Hematopoietic multipotent progenitor cell treated with erythropoietin and hydrocortisone succinate and interleukin-3 and kit ligand, for 17 days (in vitro differentiated cells): ENCODE data around the gene LRRC31.

ENCODE experiments used
- DNase-seq: peaks from one replicate; pipeline ENCODE4 v3.0.0-alpha.2; 2015; ENCODE audit warnings: low spot score

The LRRC31 gene

DNA sequence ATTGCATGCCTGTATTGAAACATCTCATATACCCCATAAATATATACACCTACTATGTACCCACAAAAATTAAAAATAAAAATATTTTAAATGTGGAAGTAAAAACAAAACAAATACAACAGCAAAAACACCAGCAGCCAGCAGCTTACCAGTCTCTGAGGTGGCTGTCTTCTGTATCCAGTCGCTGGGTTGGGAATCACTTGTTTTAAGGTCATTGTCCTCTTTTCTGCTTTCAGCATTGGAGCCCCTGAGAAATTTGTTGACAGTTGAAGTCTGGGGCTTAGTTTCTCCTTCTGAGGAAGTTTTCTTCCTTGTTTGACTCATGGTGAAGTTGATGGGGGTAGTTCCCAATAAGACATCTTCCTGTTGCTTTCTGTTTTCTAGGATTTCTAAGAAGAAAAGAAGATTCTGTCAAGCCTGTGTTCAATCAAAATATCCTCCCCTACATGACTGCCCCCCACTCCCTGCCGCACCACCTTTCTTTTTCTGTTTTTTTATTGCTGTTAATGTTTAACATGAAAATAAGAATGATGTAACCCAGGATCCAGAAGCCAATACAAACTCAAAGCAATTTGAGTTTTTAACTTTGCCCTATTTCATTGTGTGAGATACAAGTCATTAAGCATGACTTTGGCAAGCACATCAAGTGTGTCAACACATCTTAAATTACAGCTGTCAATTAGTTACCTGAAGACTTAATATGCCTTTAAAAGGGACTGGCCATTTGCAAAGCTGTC, at the start of gene LRRC31:
Gene LRRC31, minus strand, starts transcription at position 452 of the 737 bp plus-strand sequence. Its CDS starts 128 bp downstream, at position 324.
- no peak for DNase-seq

DNA sequence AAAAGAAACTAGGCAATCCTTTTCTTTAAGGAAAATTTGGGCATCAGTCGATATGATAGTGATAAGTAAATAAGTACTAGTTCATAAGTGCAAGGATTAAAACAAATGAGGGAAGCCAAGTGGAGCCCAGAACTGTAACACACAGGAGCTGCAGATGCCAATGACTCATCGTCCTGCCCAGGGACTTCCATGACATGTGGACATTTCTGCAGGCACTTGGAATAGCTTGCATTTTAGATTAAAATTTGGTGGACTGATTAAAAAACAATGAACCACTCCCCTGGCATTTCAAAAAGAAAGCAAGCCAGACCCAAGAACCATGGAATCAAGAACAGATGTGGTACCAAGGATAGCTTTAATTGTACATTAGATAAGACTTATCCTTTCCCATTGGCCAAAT, 44.6 kb upstream of the LRRC31 start:
- DNase-seq = no peak

DNA sequence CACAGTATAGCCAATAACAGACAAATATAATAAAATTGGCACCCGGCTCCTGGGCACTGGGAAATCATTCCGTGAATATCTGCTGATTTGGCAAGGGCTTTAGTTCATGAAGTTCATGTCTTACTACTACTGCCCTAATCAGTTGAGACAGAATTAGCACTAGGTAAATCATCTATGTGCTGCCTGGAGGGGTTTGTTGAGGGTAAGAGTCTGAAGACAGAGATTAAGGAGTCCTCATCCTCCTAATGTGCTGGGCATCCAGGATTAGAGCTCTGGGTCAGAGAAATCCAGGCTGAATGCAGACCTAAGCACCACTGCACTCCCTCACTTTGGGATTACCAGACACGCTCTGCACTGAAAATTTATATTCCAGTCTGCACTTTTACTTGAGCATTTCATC, 43.6 kb upstream of the LRRC31 start:
- no peak for DNase-seq

DNA sequence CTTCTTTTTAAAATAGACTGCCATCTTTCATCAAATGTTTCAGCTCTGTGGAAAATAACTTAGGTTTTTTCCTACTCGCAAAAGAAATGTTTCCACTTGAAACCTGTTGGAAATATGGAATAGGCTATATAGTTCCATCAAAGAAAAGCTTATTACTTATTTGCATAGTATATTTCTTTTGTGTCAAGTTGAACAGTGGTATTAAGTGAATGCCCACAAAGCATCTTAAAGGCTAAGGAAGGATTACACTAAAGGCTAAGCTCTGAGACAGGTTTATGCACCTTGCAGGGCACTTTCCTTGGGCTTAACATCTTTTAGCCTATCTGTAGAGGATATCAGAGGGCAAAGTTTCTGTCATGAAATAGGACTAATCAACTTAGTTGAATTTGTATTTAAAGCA, 41.5 kb upstream of the LRRC31 start, which contains the start of gene SAMD7:
Gene SAMD7, plus strand, starts transcription at position 301 of the 400 bp plus-strand sequence. CDS start 7,927 bp downstream, outside the sequence.
- no peak for DNase-seq

DNA sequence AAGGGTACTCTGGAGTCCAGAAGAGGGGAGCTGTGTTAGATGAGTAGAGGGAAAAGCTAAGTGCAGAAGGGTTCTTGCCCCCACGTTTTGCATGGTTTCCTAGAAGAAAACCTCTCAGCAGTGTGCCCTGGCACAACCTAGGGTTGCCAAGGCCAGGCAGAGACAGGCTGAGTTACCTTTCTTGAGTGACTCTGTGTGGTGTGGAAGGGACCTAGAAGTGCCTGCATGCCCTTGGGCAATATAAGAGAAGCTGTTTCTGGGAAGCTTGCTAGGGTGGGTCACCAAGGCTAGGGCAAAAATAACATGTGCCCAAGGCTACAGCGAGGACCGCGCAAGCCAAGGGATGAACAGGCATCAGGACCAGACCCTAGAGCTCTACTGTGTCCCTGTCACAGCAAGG, 38.2 kb upstream of the LRRC31 start:
- no peak for DNase-seq

DNA sequence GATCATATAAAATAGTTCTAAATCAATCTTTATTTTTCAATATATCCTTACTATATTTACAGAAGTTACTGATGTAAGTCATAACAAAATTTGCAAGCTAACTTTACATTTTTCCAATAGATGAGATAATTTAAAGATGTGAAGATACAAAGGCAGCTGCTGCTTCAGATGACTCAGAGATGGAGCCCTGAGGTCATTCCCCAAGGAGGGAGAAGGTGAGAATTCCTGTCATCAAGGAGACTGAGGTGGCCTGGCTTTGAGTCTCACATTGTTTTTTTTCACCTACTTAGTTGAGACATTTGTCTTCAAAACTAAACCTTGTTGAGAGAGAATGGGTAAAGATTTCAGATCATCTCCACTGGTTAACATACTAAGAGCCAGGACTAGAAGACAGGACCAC, 37.7 kb upstream of the LRRC31 start:
- no peak for DNase-seq

DNA sequence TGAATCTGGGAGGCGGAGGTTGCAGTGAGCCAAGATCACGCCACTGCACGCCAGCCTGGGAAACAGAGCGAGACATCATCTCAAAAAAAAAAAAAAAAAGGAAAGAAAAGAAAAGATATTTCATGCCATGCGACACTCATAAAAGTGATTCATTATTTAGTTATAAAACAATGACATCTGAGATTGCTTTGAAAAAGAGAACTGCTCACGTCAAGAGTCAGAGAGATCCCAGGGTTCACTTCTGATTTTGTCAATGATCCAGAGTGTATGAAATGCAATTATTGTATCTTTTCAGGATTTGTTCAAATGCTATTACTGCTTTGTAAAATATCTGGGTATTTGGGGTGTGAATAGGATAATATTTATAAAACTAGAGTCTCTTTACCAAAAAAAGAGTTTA, 35.7 kb upstream of the LRRC31 start:
- no peak for DNase-seq

DNA sequence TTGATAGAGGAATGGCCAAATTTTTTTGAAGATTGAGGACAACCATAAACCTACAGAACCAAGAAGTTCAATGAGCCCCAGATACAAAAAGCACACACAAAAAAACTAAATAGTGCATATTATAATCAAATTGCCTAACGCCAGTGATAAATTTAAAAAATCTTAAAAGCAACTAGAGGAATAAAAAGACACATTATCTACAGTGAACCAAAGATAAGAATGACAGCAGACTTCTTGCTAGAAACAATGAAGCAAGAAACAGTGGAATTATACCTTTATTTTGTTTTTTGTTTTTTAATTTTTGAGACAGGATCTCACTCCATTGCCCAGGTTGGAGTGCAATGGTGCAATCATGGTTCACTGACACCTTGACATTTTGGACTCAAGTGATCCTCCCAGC, 31.7 kb upstream of the LRRC31 start:
- no peak for DNase-seq

DNA sequence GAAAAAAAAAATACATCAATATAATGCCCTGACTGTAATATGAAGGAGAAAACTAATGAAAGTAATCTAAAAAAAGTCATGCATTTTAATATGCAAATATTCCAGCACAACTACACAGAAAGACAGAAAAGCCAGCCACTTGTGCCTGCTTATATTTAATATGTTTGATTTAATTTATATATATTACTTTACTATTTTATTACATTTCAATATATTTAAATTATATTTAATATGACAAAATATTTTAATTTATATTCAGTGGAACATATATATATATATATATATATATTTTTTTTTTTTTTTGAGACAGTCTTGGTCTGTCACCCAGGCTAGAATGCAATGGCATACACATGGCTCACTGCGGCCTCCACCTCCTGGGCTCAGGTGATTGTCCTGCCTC, 27.5 kb upstream of the LRRC31 start:
- no peak for DNase-seq

DNA sequence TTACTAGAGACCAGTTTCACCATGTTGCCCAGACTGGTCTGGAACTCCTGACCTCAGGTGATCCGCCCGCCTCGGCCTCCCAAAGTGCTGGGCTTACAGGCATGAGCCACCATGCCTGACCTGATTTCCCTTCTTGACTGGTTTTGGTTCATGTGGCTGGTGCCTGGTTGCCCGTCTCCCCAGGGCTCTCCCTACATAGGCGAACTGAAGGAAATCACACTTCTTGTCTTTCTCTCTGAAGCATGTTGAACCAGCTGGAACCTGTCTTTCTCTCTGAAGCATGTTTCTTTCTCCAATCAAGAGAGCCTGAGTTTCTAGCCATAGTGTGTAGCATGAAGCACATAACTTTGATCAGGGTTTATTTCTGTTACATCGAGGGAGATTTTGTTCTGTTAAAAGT, 25.3 kb upstream of the LRRC31 start:
- no peak for DNase-seq

DNA sequence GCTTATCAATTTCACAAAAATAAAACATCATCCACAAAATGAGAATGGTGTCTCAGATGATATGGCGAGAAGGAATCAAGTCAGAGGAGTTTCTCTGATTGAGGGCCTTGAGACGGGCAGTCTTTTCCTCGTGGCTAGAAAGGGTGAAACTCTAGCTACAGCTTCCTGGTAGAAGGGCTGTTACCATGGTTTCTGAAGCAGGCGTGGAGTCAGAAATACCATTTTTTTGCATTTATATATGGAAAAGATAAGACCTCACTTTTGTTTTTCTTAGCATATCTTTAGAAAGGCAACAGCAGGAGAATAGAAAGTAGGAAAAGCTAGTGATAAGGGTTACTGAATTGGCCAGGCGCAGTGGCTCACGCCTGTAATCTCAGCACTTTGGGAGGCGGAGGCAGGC, 24.4 kb upstream of the LRRC31 start:
- DNase-seq = no peak

DNA sequence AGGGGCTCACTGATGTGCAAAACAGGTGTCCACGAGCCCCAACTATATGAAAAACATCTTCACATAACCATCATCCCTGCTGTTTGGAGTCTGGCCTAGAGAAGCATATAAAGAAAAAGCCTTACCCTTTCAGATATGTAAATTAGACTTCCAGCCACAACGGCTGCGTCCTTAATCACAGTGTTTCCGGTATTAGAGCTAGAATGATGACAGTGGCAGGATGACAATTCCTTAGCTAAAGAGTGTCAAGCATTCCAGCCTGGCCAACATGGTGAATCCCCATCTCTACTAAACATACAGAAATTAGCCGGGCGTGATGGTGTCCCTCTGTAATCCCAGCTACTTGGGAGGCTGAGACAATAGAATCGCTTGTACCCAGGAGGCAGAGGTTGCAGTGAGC, 22.2 kb upstream of the LRRC31 start:
- DNase-seq = no peak

DNA sequence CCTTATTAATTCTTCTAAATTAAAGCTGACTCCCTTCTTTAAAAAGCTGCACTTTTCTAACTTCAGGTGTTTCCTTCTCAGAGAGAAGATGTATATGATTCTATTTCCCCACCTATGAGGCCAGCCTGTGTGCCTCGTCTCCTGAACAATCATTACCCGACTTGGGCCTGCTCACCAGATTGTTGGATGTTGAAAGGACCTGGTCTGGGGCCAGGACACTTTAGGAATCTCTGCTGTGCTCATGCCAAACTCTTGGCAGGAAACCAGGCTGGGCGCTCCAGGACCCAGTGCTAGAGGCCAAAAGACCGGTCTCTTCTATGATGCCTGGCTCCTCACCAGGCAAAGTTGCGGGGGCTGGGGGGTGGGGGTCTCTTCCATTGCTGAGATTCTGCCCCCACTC, 16.9 kb upstream of the LRRC31 start:
- no peak for DNase-seq

DNA sequence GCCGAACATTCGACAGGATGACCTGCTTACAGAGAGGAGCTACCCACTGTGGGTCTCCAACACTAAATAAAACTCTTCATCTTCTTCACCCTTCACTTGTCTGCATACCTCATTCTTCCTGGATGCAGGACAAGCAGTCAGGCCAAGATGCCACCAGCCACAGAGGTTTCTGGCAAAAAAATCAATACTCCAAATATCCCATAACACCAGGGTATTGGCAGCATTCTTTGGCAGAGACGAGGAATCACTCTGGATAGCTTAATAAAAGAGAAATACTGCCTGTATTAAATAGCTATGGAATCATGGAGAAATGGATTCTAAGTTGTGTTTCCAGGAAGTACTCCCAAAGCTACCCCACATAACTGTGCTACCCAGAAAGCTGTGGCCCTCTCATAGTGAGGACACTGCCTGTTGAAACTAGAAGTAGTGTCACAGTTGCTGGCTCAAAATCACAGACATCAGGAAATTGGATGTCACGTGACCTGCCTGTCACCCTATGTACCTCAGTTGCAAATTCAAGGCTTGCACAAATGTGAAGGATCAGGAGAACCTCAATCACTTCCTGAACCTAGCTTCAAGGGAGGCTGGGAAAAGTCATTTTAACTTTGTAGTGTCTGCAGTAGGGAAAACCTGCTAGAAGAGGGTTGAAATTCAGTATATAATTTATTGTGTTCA, 11.0 kb upstream of the LRRC31 start:
- no peak for DNase-seq

DNA sequence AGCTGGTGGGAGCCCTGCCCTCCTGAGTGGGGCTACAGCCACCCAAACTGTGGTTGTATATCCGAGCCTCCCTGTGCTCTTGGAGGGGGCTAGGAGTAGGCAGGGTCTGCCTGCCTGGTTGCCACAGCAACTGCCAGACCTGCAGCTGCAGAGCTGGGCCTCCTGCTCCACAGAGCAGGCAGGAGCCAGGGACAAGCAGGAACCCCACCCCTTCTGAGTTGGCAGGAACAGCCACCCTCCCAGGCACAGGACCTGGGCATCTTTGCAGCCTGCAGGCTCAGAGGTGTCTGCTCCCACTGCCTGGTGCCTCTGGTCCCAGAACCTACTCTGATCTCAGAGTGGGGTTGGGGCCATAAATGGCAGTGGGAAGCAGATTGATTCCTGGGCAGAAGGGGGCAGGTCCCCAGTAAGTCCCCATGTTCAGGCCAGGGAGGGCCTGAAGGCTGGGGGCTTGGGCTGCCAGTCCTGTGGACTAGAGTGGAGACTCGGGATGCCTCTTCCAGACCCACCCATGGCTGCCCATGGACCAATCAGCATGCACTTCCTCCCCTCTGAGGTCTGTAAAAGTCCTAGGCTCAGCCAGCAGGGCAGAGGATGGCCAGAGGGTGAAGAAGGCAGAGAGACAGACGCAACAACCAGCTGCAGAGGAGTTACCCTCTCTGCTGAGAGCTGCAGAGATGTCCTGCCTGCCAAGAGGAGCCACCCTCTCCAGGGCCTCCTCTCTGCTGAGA, 10.3 kb upstream of the LRRC31 start:
- DNase-seq = no peak

DNA sequence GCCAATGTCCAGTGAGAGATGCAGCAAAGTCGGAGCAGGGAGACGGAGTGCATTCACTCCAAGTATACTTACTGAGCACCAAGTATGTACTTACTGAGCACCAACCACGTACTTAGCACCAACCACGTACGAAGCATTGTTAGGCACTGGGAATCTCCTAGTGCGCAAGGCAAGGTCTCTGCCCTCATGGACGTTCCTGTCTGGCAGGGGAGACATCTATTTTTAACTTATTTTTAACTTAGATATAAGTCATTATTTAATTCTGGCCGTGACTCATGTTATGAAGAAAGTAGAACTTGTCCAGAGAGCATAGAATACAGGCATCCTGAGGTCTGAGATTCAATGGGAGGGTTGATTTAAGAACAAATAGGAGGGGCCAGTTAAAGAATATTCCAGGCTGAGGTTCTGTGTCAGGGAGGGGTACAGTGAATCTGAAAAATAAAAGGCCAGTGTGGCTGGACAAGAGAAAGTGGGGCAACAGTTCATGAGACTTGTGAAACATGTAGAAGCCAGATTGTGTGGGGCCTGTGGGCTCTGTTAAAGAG, 9.3 kb upstream of the LRRC31 start:
- no peak for DNase-seq

DNA sequence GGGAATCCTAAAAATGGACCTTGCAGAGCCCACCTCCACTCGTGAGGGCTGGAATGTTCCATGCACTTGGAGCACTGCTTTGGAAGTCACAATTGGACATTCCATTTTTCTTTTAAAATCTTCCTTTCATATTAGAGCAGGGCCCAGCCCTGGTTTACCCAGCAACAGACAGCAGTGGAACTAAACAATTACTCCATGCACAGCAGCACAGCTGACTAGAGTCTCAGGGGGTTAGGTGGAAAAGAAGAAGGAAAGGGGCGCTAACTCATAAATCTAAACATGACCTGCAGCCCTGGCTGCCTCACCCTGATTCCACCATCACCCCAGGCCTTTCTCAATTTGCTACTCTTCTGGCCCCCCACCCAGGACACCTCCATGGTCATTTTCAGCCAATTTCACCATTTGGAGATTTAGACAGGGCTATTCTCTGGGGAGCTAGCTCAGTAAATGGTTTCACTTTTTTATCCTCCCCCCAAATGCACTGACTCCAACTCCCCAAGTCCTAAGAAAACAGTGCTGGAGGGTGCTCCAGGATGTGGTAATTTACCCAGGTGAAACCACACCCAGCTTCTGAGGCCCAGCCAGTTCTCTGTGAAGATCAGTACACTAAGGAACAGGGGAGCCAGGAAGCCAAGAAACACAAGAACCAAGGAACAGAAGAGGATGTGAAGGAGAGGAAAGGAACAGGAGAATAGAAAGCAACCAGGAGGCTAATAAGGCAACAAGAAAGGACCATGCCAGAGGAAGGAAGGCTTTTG, 1.6 kb upstream of the LRRC31 start:
- no peak for DNase-seq

DNA sequence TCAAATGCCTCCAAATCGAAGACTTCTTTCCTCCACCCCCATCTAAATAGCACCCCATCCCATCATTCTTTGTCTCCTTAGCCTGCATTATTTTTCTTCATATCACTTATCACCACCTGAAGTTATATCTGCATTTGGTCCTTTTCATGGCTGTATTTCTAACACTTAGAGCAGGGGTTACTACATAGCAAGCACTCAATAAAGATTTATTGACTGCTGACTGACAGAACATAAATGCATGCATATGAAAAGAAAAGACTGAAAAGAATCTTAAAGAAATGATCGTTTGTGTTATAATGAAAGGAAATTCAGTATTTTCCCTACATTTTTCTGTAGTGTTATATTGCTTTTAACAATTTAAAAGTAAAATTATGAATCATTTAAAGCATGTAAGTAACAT, 1.4 kb downstream of the LRRC31 start:
- DNase-seq = no peak

DNA sequence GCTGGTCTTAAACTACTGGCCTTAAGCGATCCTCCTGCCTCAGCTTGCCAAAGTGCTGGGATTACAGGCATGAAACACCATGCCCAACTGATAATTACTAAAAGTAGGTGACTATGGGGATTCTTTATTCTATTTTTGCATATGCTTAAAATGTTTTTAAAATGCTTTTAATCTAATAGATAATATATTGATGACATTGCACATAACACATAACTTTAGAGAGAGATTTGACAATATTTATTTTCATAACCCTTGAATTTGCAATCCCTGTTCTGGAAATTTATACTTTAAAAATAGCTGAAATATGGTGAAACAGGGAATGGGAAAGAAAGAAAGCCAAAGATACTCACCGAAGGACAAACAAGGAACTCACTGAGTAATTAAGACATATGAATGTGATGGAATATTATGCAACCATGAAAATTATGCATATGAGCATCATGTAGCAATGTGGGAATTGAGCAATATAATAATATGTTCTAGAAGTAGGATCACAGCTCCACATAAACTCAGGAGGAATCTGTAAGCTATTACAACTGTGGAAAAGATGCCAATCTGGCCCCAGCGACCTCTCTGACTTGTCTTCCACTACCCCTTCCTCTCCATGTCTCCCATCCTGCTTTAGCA, 2.0 kb downstream of the LRRC31 start:
- no peak for DNase-seq

DNA sequence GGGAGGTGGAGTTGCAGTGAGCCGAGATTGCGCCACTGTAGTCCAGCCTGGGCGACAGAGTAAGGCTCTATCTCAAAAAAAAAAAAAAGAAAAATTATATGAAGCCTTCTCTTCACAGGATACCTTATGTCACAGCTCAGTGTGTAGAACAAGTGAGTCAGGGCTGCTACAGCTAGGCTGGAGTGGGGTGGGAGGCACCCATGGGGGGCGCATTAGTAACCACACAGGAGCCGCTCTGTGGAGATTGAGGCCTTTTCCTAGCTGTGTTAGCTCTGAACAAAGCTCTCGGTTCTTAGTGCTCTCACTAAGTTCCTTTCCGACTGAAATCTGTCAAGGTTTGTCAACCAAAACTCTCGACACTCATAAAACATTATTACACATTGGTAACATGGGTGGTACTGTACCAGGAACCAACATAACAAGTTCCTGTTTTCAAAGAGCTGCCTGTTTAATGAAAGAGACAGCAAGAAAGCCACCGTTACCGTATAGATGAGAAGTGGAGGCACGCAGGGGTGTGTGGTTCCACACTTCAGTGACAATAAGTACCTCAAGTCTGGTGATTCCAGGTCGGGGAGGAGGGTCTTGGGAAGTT, 4.5 kb downstream of the LRRC31 start:
- no peak for DNase-seq

DNA sequence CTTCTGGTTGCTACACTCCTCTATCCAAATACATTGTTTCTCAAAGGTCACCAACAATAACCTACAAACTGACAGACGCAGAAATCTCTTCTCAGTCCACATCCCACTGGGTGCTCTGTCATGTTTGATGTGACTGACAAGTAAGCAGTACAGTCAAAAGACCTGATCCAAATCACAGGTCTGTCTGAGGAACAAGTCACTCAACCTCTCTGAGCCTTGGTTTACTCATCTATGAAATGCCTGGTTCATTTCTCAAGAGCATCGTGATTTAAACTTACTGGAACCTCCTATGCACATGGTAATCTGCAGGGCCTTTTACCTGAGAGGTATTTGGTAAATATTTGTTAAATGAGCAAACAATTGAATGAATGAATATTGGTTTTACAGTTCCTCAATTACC, 5.5 kb downstream of the LRRC31 start:
- no peak for DNase-seq
